MCF 10A (cell line): Measurements from ENCODE around the gene TRIM7. TPM values are rescaled to one million over a fixed set of nuclear protein-coding genes. Genes with fewer than 3 reads are reported as not detected.

Source experiments
- BruUV-seq: library from RNA; stranded (reverse); fragments of 400-500 nt; replicated peaks from 2 replicates; lab custom pipeline; 2021; lab: Mats Ljungman, UMichigan
- CTCF ChIA-PET: fragments of 300-600 bp; sonication (Branson Sonifier 250); formaldehyde crosslinking; extraction: SDS; loops from one replicate; lab custom pipeline; 2021; ENCODE audit warnings: antibody characterized with exemption, inconsistent platforms; lab: Yijun Ruan, JAX
- POLR2A ChIA-PET: fragments of 300-600, 350-650 bp; sonication (Branson Sonifier 250); formaldehyde crosslinking; extraction: SDS; loops from one replicate; lab custom pipeline; 2020; ENCODE audit warnings: antibody characterized with exemption, inconsistent platforms; lab: Yijun Ruan, JAX
- DNase-seq: peaks from one replicate; pipeline ENCODE4 v3.0.0-alpha.2; 2018; ENCODE audit not compliant: unreplicated experiment
- H3K27ac Mint-ChIP-seq: one replicate; pipeline ENCODE4 v1.8.0; 2022; ENCODE audit warnings: mild to moderate bottlenecking, low read depth, mixed read lengths; ENCODE audit not compliant: unreplicated experiment
- H3K27me3 Mint-ChIP-seq: one replicate; pipeline ENCODE4 v1.8.0; 2022; ENCODE audit warnings: mixed read lengths; ENCODE audit not compliant: insufficient read depth, unreplicated experiment
- H3K36me3 Mint-ChIP-seq: one replicate; pipeline ENCODE4 v1.8.0; 2022; ENCODE audit warnings: mild to moderate bottlenecking, moderate library complexity, mixed read lengths; ENCODE audit not compliant: insufficient read depth, unreplicated experiment
- H3K4me1 Mint-ChIP-seq: one replicate; pipeline ENCODE4 v1.8.0; 2022; ENCODE audit warnings: mixed read lengths; ENCODE audit not compliant: insufficient read depth, unreplicated experiment
- H3K4me3 Mint-ChIP-seq: one replicate; pipeline ENCODE4 v1.8.0; 2022; ENCODE audit warnings: mild to moderate bottlenecking, moderate library complexity, mixed read lengths; ENCODE audit not compliant: unreplicated experiment
- H3K9me3 Mint-ChIP-seq: one replicate; pipeline ENCODE4 v1.8.0; 2022; ENCODE audit warnings: mixed read lengths; ENCODE audit not compliant: unreplicated experiment
- CTCF ChIP-seq: fragments of 200-600 bp; IDR thresholded peaks from one replicate; pipeline ENCODE4 v1.8.0; 2022; ENCODE audit warnings: antibody characterized with exemption, mild to moderate bottlenecking; ENCODE audit not compliant: unreplicated experiment
- intact Hi-C: fragments of 100-400 bp; cut with micrococcal nuclease; formaldehyde crosslinking; loops from 2 replicates; pipeline ENCODE4 v1.14.1; 2022
- total RNA-seq: library from RNA; stranded (reverse); gene quantifications from 2 replicates; pipeline ENCODE4 v1.2.3, GENCODE V29; 2022

The TRIM7 gene
- total RNA-seq, 1 experiment from 2014 or later = 26.3 TPM

- H3K27me3 Mint-ChIP-seq = no peaks in the 10 kb centered on the region
- H3K9me3 Mint-ChIP-seq = no peaks in the 10 kb centered on the region
- intact Hi-C loops = no loop called here
- H3K27ac Mint-ChIP-seq = no peak overlapping the region
- DNase-seq = no peak
- peaks cover 38% of the 10 kb centered on the region for H3K4me1 Mint-ChIP-seq
- POLR2A ChIA-PET = interaction anchor here (0.8 to 11.0 kb wide), 6 partner anchors 13 to 47 kb away, joined by 3 to 374 read pairs (median 3); partner anchors contain the start of genes RACK1 and TRIM7
- peak overlapping the region; percentile 3 for H3K4me3 Mint-ChIP-seq
- no TSS peak for BruUV-seq
- H3K36me3 Mint-ChIP-seq = peaks cover 38% of the 10 kb centered on the region
- TF ChIP-seq CTCF = no peak
- CTCF ChIA-PET = no interaction called here
Observed at GRCh38 chr5:181220178-181220515, 15.2 kb upstream of the TRIM7 start.

GRCh38 chr5:181219262-181220177, 14.5 kb upstream of the TRIM7 start:
- Mint-ChIP-seq H3K4me1 (peaks cover 34% of the 10 kb centered on the region), H3K9me3 (no peaks in the 10 kb centered on the region), H3K4me3 (peak overlapping the region; percentile 3), H3K27me3 (no peaks in the 10 kb centered on the region), H3K36me3 (peaks cover 38% of the 10 kb centered on the region), H3K27ac (no peak overlapping the region)
- BruUV-seq = no TSS peak
- ChIA-PET POLR2A (interaction anchor here (0.8 to 11.0 kb wide), 5 partner anchors 13 to 28 kb away, joined by 3 to 374 read pairs (median 3); partner anchors contain the start of genes RACK1 and TRIM7), CTCF (no interaction called here)
- TF ChIP-seq CTCF = no peak
- DNase-seq = no peak
- intact Hi-C loops = loop anchor here (5.0 kb wide), 1 partner anchor 37 kb away; no protein-coding TSS in a partner anchor

- Mint-ChIP-seq H3K27ac (peak overlapping the region; percentile 65), H3K9me3 (no peaks in the 10 kb centered on the region), H3K4me3 (peak overlapping the region; percentile 72), H3K4me1 (peaks cover 28% of the 10 kb centered on the region), H3K27me3 (no peaks in the 10 kb centered on the region), H3K36me3 (peaks cover 38% of the 10 kb centered on the region)
- intact Hi-C loops = loop anchor here (1.0 to 5.0 kb wide), 2 partner anchors 11 to 36 kb away; no protein-coding TSS in a partner anchor
- CTCF ChIA-PET = no interaction called here
- BruUV-seq = no TSS peak
- no peak for TF ChIP-seq CTCF
- DNase-seq = no peak
- POLR2A ChIA-PET = interaction anchor here (1.0 kb wide), 1 partner anchor 11 kb away, joined by 5 read pairs; no protein-coding TSS in a partner anchor
Observed at GRCh38 chr5:181218795-181219124, 13.8 kb upstream of the TRIM7 start.

- no peak for TF ChIP-seq CTCF
- intact Hi-C loops = loop anchor here (1.0 to 5.0 kb wide), 2 partner anchors 10 to 35 kb away; no protein-coding TSS in a partner anchor
- Mint-ChIP-seq H3K9me3 (no peaks in the 10 kb centered on the region), H3K36me3 (peaks cover 33% of the 10 kb centered on the region), H3K27me3 (no peaks in the 10 kb centered on the region), H3K27ac (peak overlapping the region; percentile 65), H3K4me1 (peaks cover 31% of the 10 kb centered on the region), H3K4me3 (peak overlapping the region; percentile 72)
- no TSS peak for BruUV-seq
- CTCF ChIA-PET = no interaction called here
- POLR2A ChIA-PET = interaction anchor here (0.9 to 2.5 kb wide), 5 partner anchors 11 to 31 kb away, joined by 3 to 33 read pairs (median 8); partner anchors contain the start of gene TRIM7
- DNase-seq = no peak
Observed at GRCh38 chr5:181217803-181218062, 12.7 kb upstream of the TRIM7 start.
